ENCODE results near the gene CAPNS1. TPM values are rescaled to one million over a fixed set of nuclear protein-coding genes. Genes with fewer than 3 reads are reported as not detected.

The CAPNS1 gene
- total and polyA plus RNA-seq, 9 of the 15 experiments (the other 6 are each of a cell fraction or from before 2014, with no cell fraction given): 77.9 to 576 (median 258) TPM

DNA sequence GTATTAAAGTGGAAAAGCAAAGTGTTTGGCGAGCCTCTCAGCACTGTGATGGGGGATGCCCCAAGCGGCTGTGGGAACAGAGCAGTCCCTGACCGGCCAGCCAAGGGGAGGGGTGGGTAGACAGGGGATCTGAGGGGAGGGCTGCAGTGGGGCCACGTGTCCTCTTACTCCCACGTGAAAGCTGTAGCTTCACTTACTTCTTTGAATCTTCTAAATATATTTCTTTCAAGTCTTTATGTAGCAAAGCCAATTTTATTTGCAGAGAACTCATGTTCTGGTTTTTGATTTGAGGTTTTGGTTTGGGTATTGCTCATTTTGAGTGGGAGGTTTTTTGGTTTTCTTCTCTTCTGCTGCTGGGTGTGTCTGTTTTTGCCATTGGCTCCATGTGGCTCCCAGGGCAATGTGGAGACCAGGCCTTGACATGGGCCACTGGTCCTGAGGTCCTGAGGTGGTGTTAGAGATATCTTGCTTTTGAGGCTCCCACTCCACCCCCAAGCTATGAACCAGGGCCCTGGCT is 46.7 kb upstream of the CAPNS1 start:
- ATAC-seq: no peak
- no TSS peak for BruUV-seq (replicated peaks)
- 89% methylated on average over 5 of the region's 5 CpGs for WGBS (ENCODE audit: insufficient coverage, low coverage, missing lambda C conversion rate)
- Histone ChIP-seq H3K9me3 (replicated peaks; ENCODE audit: control insufficient read depth, insufficient read depth, low read depth, low read length) (no peaks in the 10 kb centered on the region), H3K27me3 (ENCODE audit: control insufficient read depth in 2 of 2, insufficient read depth in 2 of 2, low read length in 2 of 2) (no peaks in the 10 kb centered on the region), H3K4me3 (no peak overlapping the region), H3K4me2 (ENCODE audit: insufficient read depth, low read length) (no peak overlapping the region), H3K9ac (ENCODE audit: insufficient read depth in 1 of 2, low read depth in 2 of 2, low read length in 2 of 2) (no peak overlapping the region; a peak in 1 of 4 replicates), H3K36me3 (ENCODE audit: control insufficient read depth, insufficient read depth, low read length) (peaks cover 84% of the 10 kb centered on the region), H3K79me2 (ENCODE audit: control insufficient read depth, insufficient read depth, low read length) (no peaks in the 10 kb centered on the region), H4K20me1 (replicated peaks; ENCODE audit: control insufficient read depth, insufficient read depth, low read length) (no peaks in the 10 kb centered on the region), H2AFZ (ENCODE audit: low read depth, low read length) (no peak overlapping the region), H3K27ac (ENCODE audit: extremely low read depth, low read depth, low read length) (no peak overlapping the region), H3K9me1 (ENCODE audit: control insufficient read depth, insufficient read depth, low read length) (peaks cover 2% of the 10 kb centered on the region), H3K4me1 (replicated peaks in 1 of 2; ENCODE audit: control insufficient read depth in 2 of 2, insufficient read depth in 2 of 2, low read length in 2 of 2) (no peaks in the 10 kb centered on the region)
- TF ChIP-seq, protein P1, sequence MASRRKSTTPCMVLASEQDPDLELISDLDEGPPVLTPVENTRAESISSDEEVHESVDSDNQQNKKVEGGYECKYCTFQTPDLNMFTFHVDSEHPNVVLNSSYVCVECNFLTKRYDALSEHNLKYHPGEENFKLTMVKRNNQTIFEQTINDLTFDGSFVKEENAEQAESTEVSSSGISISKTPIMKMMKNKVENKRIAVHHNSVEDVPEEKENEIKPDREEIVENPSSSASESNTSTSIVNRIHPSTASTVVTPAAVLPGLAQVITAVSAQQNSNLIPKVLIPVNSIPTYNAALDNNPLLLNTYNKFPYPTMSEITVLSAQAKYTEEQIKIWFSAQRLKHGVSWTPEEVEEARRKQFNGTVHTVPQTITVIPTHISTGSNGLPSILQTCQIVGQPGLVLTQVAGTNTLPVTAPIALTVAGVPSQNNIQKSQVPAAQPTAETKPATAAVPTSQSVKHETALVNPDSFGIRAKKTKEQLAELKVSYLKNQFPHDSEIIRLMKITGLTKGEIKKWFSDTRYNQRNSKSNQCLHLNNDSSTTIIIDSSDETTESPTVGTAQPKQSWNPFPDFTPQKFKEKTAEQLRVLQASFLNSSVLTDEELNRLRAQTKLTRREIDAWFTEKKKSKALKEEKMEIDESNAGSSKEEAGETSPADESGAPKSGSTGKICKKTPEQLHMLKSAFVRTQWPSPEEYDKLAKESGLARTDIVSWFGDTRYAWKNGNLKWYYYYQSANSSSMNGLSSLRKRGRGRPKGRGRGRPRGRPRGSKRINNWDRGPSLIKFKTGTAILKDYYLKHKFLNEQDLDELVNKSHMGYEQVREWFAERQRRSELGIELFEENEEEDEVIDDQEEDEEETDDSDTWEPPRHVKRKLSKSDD (conservative IDR thresholded peaks at IDR 0.05; ENCODE audit: low read length): no peak
- no peak for TF ChIP-seq SMARCB1 (IDR thresholded peaks at IDR 0.05; ENCODE audit: insufficient read length, low read depth)
- TF ChIP-seq, protein P2, sequence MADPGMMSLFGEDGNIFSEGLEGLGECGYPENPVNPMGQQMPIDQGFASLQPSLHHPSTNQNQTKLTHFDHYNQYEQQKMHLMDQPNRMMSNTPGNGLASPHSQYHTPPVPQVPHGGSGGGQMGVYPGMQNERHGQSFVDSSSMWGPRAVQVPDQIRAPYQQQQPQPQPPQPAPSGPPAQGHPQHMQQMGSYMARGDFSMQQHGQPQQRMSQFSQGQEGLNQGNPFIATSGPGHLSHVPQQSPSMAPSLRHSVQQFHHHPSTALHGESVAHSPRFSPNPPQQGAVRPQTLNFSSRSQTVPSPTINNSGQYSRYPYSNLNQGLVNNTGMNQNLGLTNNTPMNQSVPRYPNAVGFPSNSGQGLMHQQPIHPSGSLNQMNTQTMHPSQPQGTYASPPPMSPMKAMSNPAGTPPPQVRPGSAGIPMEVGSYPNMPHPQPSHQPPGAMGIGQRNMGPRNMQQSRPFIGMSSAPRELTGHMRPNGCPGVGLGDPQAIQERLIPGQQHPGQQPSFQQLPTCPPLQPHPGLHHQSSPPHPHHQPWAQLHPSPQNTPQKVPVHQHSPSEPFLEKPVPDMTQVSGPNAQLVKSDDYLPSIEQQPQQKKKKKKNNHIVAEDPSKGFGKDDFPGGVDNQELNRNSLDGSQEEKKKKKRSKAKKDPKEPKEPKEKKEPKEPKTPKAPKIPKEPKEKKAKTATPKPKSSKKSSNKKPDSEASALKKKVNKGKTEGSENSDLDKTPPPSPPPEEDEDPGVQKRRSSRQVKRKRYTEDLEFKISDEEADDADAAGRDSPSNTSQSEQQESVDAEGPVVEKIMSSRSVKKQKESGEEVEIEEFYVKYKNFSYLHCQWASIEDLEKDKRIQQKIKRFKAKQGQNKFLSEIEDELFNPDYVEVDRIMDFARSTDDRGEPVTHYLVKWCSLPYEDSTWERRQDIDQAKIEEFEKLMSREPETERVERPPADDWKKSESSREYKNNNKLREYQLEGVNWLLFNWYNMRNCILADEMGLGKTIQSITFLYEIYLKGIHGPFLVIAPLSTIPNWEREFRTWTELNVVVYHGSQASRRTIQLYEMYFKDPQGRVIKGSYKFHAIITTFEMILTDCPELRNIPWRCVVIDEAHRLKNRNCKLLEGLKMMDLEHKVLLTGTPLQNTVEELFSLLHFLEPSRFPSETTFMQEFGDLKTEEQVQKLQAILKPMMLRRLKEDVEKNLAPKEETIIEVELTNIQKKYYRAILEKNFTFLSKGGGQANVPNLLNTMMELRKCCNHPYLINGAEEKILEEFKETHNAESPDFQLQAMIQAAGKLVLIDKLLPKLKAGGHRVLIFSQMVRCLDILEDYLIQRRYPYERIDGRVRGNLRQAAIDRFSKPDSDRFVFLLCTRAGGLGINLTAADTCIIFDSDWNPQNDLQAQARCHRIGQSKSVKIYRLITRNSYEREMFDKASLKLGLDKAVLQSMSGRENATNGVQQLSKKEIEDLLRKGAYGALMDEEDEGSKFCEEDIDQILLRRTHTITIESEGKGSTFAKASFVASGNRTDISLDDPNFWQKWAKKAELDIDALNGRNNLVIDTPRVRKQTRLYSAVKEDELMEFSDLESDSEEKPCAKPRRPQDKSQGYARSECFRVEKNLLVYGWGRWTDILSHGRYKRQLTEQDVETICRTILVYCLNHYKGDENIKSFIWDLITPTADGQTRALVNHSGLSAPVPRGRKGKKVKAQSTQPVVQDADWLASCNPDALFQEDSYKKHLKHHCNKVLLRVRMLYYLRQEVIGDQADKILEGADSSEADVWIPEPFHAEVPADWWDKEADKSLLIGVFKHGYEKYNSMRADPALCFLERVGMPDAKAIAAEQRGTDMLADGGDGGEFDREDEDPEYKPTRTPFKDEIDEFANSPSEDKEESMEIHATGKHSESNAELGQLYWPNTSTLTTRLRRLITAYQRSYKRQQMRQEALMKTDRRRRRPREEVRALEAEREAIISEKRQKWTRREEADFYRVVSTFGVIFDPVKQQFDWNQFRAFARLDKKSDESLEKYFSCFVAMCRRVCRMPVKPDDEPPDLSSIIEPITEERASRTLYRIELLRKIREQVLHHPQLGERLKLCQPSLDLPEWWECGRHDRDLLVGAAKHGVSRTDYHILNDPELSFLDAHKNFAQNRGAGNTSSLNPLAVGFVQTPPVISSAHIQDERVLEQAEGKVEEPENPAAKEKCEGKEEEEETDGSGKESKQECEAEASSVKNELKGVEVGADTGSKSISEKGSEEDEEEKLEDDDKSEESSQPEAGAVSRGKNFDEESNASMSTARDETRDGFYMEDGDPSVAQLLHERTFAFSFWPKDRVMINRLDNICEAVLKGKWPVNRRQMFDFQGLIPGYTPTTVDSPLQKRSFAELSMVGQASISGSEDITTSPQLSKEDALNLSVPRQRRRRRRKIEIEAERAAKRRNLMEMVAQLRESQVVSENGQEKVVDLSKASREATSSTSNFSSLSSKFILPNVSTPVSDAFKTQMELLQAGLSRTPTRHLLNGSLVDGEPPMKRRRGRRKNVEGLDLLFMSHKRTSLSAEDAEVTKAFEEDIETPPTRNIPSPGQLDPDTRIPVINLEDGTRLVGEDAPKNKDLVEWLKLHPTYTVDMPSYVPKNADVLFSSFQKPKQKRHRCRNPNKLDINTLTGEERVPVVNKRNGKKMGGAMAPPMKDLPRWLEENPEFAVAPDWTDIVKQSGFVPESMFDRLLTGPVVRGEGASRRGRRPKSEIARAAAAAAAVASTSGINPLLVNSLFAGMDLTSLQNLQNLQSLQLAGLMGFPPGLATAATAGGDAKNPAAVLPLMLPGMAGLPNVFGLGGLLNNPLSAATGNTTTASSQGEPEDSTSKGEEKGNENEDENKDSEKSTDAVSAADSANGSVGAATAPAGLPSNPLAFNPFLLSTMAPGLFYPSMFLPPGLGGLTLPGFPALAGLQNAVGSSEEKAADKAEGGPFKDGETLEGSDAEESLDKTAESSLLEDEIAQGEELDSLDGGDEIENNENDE (IDR thresholded peaks at IDR 0.05; ENCODE audit: low read depth, low read length): no peak
- POLR2A ChIA-PET: interaction anchor here (0.6 kb wide), 1 partner anchor 20 kb away, joined by 3 read pairs; no protein-coding TSS in a partner anchor
- CTCF ChIA-PET (ENCODE audit: low intra/inter-chr PET ratio): no interaction called here
- no peak for FAIRE-seq
- no peak for DNase-seq (ENCODE audit: extremely low read depth in 1 of 4, low spot score in 3 of 4)
- in situ Hi-C loops (cut with MboI) (no loop called here), intact Hi-C loops (cut with micrococcal nuclease) (no loop called here)

Measured in K562 (cell line).